GM12878 (cell line): ENCODE measurements around the gene NUAK1. TPM values are rescaled to one million over a fixed set of nuclear protein-coding genes. Genes with fewer than 3 reads are reported as not detected.

Source experiments
- ATAC-seq: fragments of 200-7000 bp; cut with Tn5 transposase; 3 replicates; pipeline ENCODE4 v1.9.1; 2020; ENCODE audit warnings: mild to moderate bottlenecking, moderate library complexity
- BruUV-seq: library from RNA; stranded (reverse); fragments of 400-500 nt; replicated peaks from 2 replicates; lab custom pipeline; 2021; lab: Mats Ljungman, UMichigan
- CTCF ChIA-PET: fragments of 300-600 bp; sonication (Branson Sonifier 250); formaldehyde crosslinking; extraction: SDS; loops from one replicate; lab custom pipeline; 2021; ENCODE audit warnings: inconsistent platforms; lab: Yijun Ruan, JAX
- POLR2A ChIA-PET: fragments of 350-600 bp; formaldehyde crosslinking; extraction: SDS; loops from one replicate; lab custom pipeline; 2021; ENCODE audit warnings: inconsistent platforms; lab: Charles Lee
- RAD21 ChIA-PET: fragments of 300-600 bp; sonication (Branson Sonifier 250); formaldehyde crosslinking; loops from one replicate; lab custom pipeline; 2023; ENCODE audit warnings: antibody characterized with exemption; ENCODE audit not compliant: unreplicated experiment; lab: Charles Lee
- SMC1A ChIA-PET: fragments of 300-600 bp; sonication (Branson Sonifier 250); formaldehyde crosslinking; loops from one replicate; lab custom pipeline; 2023; ENCODE audit not compliant: unreplicated experiment, uncharacterized antibody; lab: Charles Lee
- DNase-seq: peaks from one replicate; pipeline ENCODE4 v3.0.0-alpha.2; 2011; ENCODE audit warnings: low read depth, low spot score
- FAIRE-seq: peaks from 3 replicates; lab custom pipeline; 2011; peaks lifted over from hg19 to GRCh38; lab: Jason Lieb, UNC
- H2AFZ ChIP-seq: 2 replicates; pipeline ENCODE4 v1.6.0; 2011; ENCODE audit warnings: low read depth, low read length, control low read depth; ENCODE audit not compliant: control insufficient read depth
- H3K27ac ChIP-seq: 2 replicates; pipeline ENCODE4 v1.5.1; 2011; ENCODE audit warnings: control low read depth; ENCODE audit not compliant: control insufficient read depth, insufficient read depth
- H3K27me3 ChIP-seq, 2 experiments: replicated peaks in 1 of 2; 2 replicates each; pipeline versions ENCODE4 v1.6.0 to v1.6.1; 2011; ENCODE audit warnings: low read length in 1 of 2; ENCODE audit not compliant: control insufficient read depth in 2 of 2, insufficient read depth in 2 of 2
- H3K36me3 ChIP-seq, 2 experiments: 2 replicates each; pipeline ENCODE4 v1.5.1; 2011; ENCODE audit warnings: low read length in 1 of 2; ENCODE audit not compliant: control insufficient read depth in 2 of 2, insufficient read depth in 2 of 2
- H3K4me1 ChIP-seq: 2 replicates; pipeline ENCODE4 v1.6.1; 2011; ENCODE audit warnings: mild to moderate bottlenecking, low read length, moderate library complexity, mixed read lengths; ENCODE audit not compliant: control insufficient read depth, insufficient read depth
- H3K4me2 ChIP-seq: 2 replicates; pipeline ENCODE4 v1.6.0; 2011; ENCODE audit warnings: control low read depth; ENCODE audit not compliant: control insufficient read depth, insufficient read depth
- H3K4me3 ChIP-seq: fragments of 200-600 bp; sonication (generic); 2 replicates; pipeline ENCODE4 v1.5.1; 2016
- H3K79me2 ChIP-seq: 2 replicates; pipeline ENCODE4 v1.6.0; 2011; ENCODE audit warnings: low read length; ENCODE audit not compliant: control insufficient read depth, insufficient read depth
- H3K9ac ChIP-seq: 2 replicates; pipeline ENCODE4 v1.8.0; 2011; ENCODE audit warnings: low read length, control low read depth, mixed read lengths; ENCODE audit not compliant: control insufficient read depth, insufficient read depth
- H3K9me3 ChIP-seq: replicated peaks from 3 replicates; pipeline ENCODE4 v1.5.1; 2011; ENCODE audit warnings: mild to moderate bottlenecking, low read length; ENCODE audit not compliant: control insufficient read depth, insufficient read depth
- H4K20me1 ChIP-seq: 2 replicates; pipeline ENCODE4 v1.6.0; 2011; ENCODE audit not compliant: control insufficient read depth, insufficient read depth
- CEBPB ChIP-seq, 2 experiments: fragments of 150-350 bp in 1 of 2; IDR thresholded peaks; 2 replicates each; pipeline ENCODE4 v1.6.1; 2012 to 2014; ENCODE audit warnings: low read depth in 2 of 2, low read length in 2 of 2, borderline replicate concordance in 1 of 2, inconsistent platforms in 1 of 2
- CREM ChIP-seq: IDR thresholded peaks from 2 replicates; pipeline ENCODE4 v1.6.1; 2014; ENCODE audit warnings: antibody characterized with exemption, low read depth
- EZH2 ChIP-seq: IDR thresholded peaks from 2 replicates; pipeline ENCODE4 v1.6.1; 2012; ENCODE audit warnings: low read depth, mild to moderate bottlenecking, control low read depth, inconsistent platforms, low read length, borderline replicate concordance; ENCODE audit not compliant: control insufficient read depth
- LARP7 ChIP-seq: fragments of 450-650 bp; IDR thresholded peaks from 2 replicates; pipeline ENCODE4 v1.6.1; 2017; ENCODE audit warnings: mild to moderate bottlenecking
- MTA3 ChIP-seq: IDR thresholded peaks from 2 replicates; pipeline ENCODE4 v1.6.1; 2012; ENCODE audit warnings: low read length, inconsistent platforms, borderline replicate concordance
- PAX5 ChIP-seq: IDR thresholded peaks from 2 replicates; pipeline ENCODE4 v1.6.1; 2011; ENCODE audit warnings: low read depth, low read length, borderline replicate concordance
- PAX8 ChIP-seq: fragments of 450-650 bp; IDR thresholded peaks from 2 replicates; pipeline ENCODE4 v1.6.1; 2017; ENCODE audit warnings: mild to moderate bottlenecking, moderate library complexity
- RCOR1 ChIP-seq: conservative IDR thresholded peaks from 2 replicates; pipeline ENCODE4 v1.6.1; 2012; ENCODE audit warnings: low read depth, low read length, improper control_type of control experiment
- REST ChIP-seq: IDR thresholded peaks from 2 replicates; pipeline ENCODE4 v1.6.1; 2012; ENCODE audit warnings: mild to moderate bottlenecking, low read depth, low read length
- RUNX3 ChIP-seq: IDR thresholded peaks from 2 replicates; pipeline ENCODE4 v1.6.1; 2012; ENCODE audit warnings: low read length, inconsistent platforms
- SIX5 ChIP-seq: IDR thresholded peaks from 2 replicates; pipeline ENCODE4 v1.6.1; 2011; ENCODE audit warnings: mild to moderate bottlenecking, low read depth, low read length, moderate library complexity; ENCODE audit not compliant: severe bottlenecking
- SUPT20H ChIP-seq: IDR thresholded peaks from 2 replicates; pipeline ENCODE4 v1.6.1; 2011; ENCODE audit warnings: low read depth, mild to moderate bottlenecking, low read length, moderate library complexity, borderline replicate concordance; ENCODE audit not compliant: control insufficient read depth
- WGBS: methylation state at CpG from one replicate; pipeline ENCODE4 v1.1.6; 2016; ENCODE audit warnings: low lambda C conversion rate; ENCODE audit not compliant: insufficient replicate concordance, insufficient coverage; ENCODE audit errors: missing lambda C conversion rate; 5-methylcytosine and 5-hydroxymethylcytosine counted together
- in situ Hi-C: fragments of 300-500 bp; cut with MboI; formaldehyde crosslinking; loops from 9 replicates; pipeline ENCODE4 v1.14.3; 2018; ENCODE audit warnings: mixed read lengths
- intact Hi-C: fragments of 100-400 bp; cut with micrococcal nuclease; formaldehyde crosslinking; loops from one replicate; pipeline ENCODE4 v1.14.2; 2022; ENCODE audit not compliant: unreplicated experiment
- polyA plus RNA-seq, 11 experiments: library from polyadenylated mRNA; depleted of rRNA in 4 of 11; unstranded in 6 of 11; stranded (reverse) in 5 of 11; fragments of >200 nt; fragmentation: Nextera tagmentation in 4 of 11; fragmentation: Illumina TruSeq in 1 of 11; extraction: Ambion mirVana in 4 of 11; extraction: Trizol in 1 of 11; gene quantifications; 1 replicate in 1 of 11; 2 replicates in 10 of 11; pipeline versions ENCODE4 v1.2.1 to v1.2.3, GENCODE V29; 2011 to 2016; ENCODE audit warnings: inconsistent platforms in 2 of 11, missing spikeins in 2 of 11, low read depth in 1 of 11
- total RNA-seq, 4 experiments: library from RNA; depleted of rRNA in 3 of 4; stranded (reverse); fragments of >200 nt in 3 of 4; fragmentation: Illumina TruSeq in 1 of 4; extraction: Trizol in 1 of 4; gene quantifications; 2 replicates each; pipeline versions ENCODE4 v1.2.1 to v1.2.3, GENCODE V29; 2013 to 2021

The NUAK1 gene
- total and polyA plus RNA-seq, 10 of the 15 experiments (the other 5 are each of a cell fraction or from before 2014, with no cell fraction given), result 0.03 to 0.42 (median 0.08) TPM; not detected in 2

GRCh38 chr12:106068296-106068695, 70.5 kb downstream of the NUAK1 start:
- WGBS, result 22% methylated on average over 3 of the region's 3 CpGs
- ChIA-PET POLR2A (no interaction called here), SMC1A (interaction anchor here (1.1 kb wide), 1 partner anchor 14 kb away, joined by 3 read pairs; no protein-coding TSS in a partner anchor), RAD21 (no interaction called here)
- Histone ChIP-seq H3K79me2 (no peaks in the 10 kb centered on the region), H3K27ac (no peak overlapping the region), H3K36me3 (no peaks in the 10 kb centered on the region), H3K9ac (no peak overlapping the region), H3K27me3 (no peaks in the 10 kb centered on the region; a peak in 1 of 4 replicates)
- DNase-seq, result no peak
- no peak for ATAC-seq
- FAIRE-seq, result no peak
- no peak for TF ChIP-seq PAX8
- no peak for TF ChIP-seq PAX5
- no peak for TF ChIP-seq SIX5
- no peak for TF ChIP-seq RCOR1
- TF ChIP-seq MTA3, result no peak
- TF ChIP-seq EZH2, result no peak
- no peak for TF ChIP-seq RUNX3
- TF ChIP-seq, all 136 proteins: peak for 0
- Histone ChIP-seq H3K9me3 (no peaks in the 10 kb centered on the region), H3K4me1 (no peaks in the 10 kb centered on the region; the same call in 1 of the 2 replicates), H4K20me1 (no peaks in the 10 kb centered on the region), H3K4me2 (no peak overlapping the region), H3K4me3 (no peak overlapping the region), H2AFZ (no peak overlapping the region)
- BruUV-seq, result no TSS peak
- intact Hi-C loops, result no loop called here
- CTCF ChIA-PET, result no interaction called here
- in situ Hi-C loops, result no loop called here

GRCh38 chr12:106067606-106068205, 71.0 kb downstream of the NUAK1 start:
- intact Hi-C loops (no loop called here), in situ Hi-C loops (no loop called here)
- FAIRE-seq (no peak), DNase-seq (no peak), ATAC-seq (no peak)
- ChIA-PET CTCF (no interaction called here), SMC1A (interaction anchor here (1.1 kb wide), 1 partner anchor 13 kb away, joined by 3 read pairs; no protein-coding TSS in a partner anchor), RAD21 (no interaction called here), POLR2A (no interaction called here)
- no peak overlapping the region for H3K27ac ChIP-seq
- H3K36me3 ChIP-seq, result no peaks in the 10 kb centered on the region
- no peak overlapping the region for H3K9ac ChIP-seq
- H3K4me2 ChIP-seq, result no peak overlapping the region
- H4K20me1 ChIP-seq, result no peaks in the 10 kb centered on the region
- no peak overlapping the region for H3K4me3 ChIP-seq
- no peak overlapping the region for H2AFZ ChIP-seq
- BruUV-seq, result no TSS peak
- WGBS, result 43% methylated on average over 15 of the region's 15 CpGs
- no peaks in the 10 kb centered on the region for H3K4me1 ChIP-seq
- no peaks in the 10 kb centered on the region for H3K79me2 ChIP-seq
- no peaks in the 10 kb centered on the region; a peak in 1 of 4 replicates for H3K27me3 ChIP-seq
- H3K9me3 ChIP-seq, result no peaks in the 10 kb centered on the region
- no peak for TF ChIP-seq CREM
- TF ChIP-seq CEBPB (IDR thresholded peaks at IDR 0.05; ENCODE audit: borderline replicate concordance in 1 of 2, low read depth in 2 of 2, low read length in 2 of 2), result no peak
- no peak for TF ChIP-seq SUPT20H
- no peak for TF ChIP-seq REST
- TF ChIP-seq LARP7, result no peak
- TF ChIP-seq EZH2, result no peak
